Gastrocnemius medialis (tissue), 4 donors: ENCODE data around the gene MED25. TPM values are rescaled to one million over a fixed set of nuclear protein-coding genes. Genes with fewer than 3 reads are reported as not detected.

Experiments used
- ATAC-seq, 2 donors: fragments of 150-250 bp; one replicate each; pipeline ENCODE4 v1.9.1; 2016
- DNase-seq, 2 donors: peaks; one replicate each; pipeline ENCODE4 v3.0.0-alpha.2; 2019
- H3K27ac ChIP-seq, 4 donors: fragments of 200-600 bp; sonication (generic); 1 replicate in 1 of 4; 2 replicates in 3 of 4; pipeline ENCODE4 v1.5.1; 2016 to 2018; ENCODE audit warnings: mild to moderate bottlenecking in 2 of 4, moderate library complexity in 1 of 4
- H3K27me3 ChIP-seq, 3 donors: fragments of 200-600 bp; sonication (generic) in 2 of 3; 1 replicate in 1 of 3; 2 replicates in 2 of 3; pipeline versions ENCODE4 v1.5.1 to v1.6.0; 2016 to 2019; ENCODE audit warnings: mild to moderate bottlenecking in 1 of 3, moderate library complexity in 1 of 3
- H3K36me3 ChIP-seq, 2 donors: fragments of 200-600 bp; sonication (generic) in 1 of 2; one replicate each; pipeline ENCODE4 v1.5.1; 2017 to 2018
- H3K4me1 ChIP-seq, 2 donors: fragments of 200-600 bp; sonication (generic) in 1 of 2; one replicate each; pipeline ENCODE4 v1.5.1; 2016 to 2017; ENCODE audit warnings: mild to moderate bottlenecking in 2 of 2
- H3K4me3 ChIP-seq, 4 donors: fragments of 200-600 bp; sonication (generic) in 3 of 4; 1 replicate in 1 of 4; 2 replicates in 3 of 4; pipeline ENCODE4 v1.5.1; 2016 to 2019; ENCODE audit warnings: mild to moderate bottlenecking in 2 of 4
- H3K9me3 ChIP-seq, 3 donors: fragments of 200-600 bp; sonication (generic) in 2 of 3; 1 replicate in 1 of 3; 2 replicates in 2 of 3; pipeline ENCODE4 v1.5.1; 2016 to 2019
- CTCF ChIP-seq, 5 experiments: fragments of 450-650 bp in 3 of 5; fragments of 200-600 bp in 2 of 5; sonication (generic) in 2 of 5; IDR thresholded peaks in 4 of 5; conservative IDR thresholded peaks in 1 of 5; 1 replicate in 4 of 5; 2 replicates in 1 of 5; pipeline ENCODE4 v1.5.1; 2016 to 2019; ENCODE audit warnings: antibody characterized with exemption in 5 of 5, mild to moderate bottlenecking in 3 of 5, moderate library complexity in 3 of 5
- POLR2A ChIP-seq, 2 donors: fragments of 450-650 bp; IDR thresholded peaks; one replicate each; pipeline ENCODE4 v1.6.1; 2017; ENCODE audit warnings: antibody characterized with exemption in 2 of 2, mild to moderate bottlenecking in 2 of 2, moderate library complexity in 2 of 2
- in situ Hi-C, 4 donors: fragments of 200-750 bp; cut with MboI; loops; one replicate each; pipeline versions ENCODE4 v1.15.0 to v1.8.0; 2017; ENCODE audit warnings: low sequenced_read_pairs in 4 of 4
- intact Hi-C: fragments of 100-400 bp; cut with DNase I; formaldehyde crosslinking; loops from one replicate; pipeline ENCODE4 v1.15.1; 2023; ENCODE audit warnings: low total_unique reads
- total RNA-seq, 4 donors: library from RNA; depleted of rRNA; stranded (reverse); fragments of >200 nt; gene quantifications; one replicate each; pipeline versions ENCODE4 v1.1.0 to v1.2.3, GENCODE V29; 2016

MED25 gene
- total RNA-seq, 4 donors from 2014 or later: 46.6 to 105 (median 78.7) TPM

DNA sequence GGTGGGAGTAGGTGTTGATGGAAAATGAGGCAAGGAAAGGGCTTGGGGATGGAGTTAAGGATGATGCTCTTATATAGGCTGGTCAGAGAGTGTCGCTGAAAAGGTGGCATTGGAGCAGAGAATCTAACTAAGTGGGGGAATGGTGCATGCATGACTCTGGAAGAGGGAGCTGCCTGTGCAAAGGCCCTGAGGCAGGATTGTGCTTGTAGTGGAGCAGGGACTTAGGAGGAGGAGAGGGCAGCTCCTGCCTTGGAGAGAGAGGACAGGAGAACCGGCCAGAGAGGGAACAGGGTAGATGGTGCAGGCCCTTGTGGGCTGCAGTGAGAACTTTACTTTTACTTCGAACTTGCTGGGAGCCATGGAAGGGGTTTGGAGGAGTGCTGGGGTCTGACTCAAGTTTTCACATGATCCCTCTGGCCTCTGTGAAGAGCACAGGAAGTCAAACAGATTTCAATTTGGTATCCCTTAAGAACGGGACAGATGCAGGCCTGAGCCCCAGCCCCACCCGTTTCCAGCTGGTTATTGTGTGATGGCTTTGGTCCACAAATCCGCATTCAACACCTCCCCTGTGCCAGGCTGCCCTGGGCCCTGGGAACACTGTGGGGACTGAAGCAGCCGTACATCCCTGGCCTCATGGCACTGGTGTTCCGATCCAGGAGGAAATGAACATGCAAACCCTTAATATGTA is 44.3 kb upstream of the MED25 start:
- in situ Hi-C loops (no loop called here), intact Hi-C loops (no loop called here)
- Histone ChIP-seq H3K9me3 (no peaks in the 10 kb centered on the region), H3K27me3 (no peaks in the 10 kb centered on the region), H3K4me1 (peaks cover 0 to under 1% of the 10 kb centered on the region in 2 donors), H3K4me3 (no peak overlapping the region), H3K36me3 (no peaks in the 10 kb centered on the region), H3K27ac (no peak overlapping the region)
- TF ChIP-seq CTCF (IDR thresholded peaks at IDR 0.05 in 4 of 5, conservative IDR thresholded peaks at IDR 0.05 in 1 of 5): no peak
- no peak for TF ChIP-seq POLR2A (IDR thresholded peaks at IDR 0.05)
- no peak for DNase-seq
- ATAC-seq: no peak

- Histone ChIP-seq H3K27me3 (no peaks in the 10 kb centered on the region), H3K27ac (no peak overlapping the region), H3K9me3 (no peaks in the 10 kb centered on the region), H3K36me3 (no peaks in the 10 kb centered on the region), H3K4me1 (no peaks in the 10 kb centered on the region), H3K4me3 (no peak overlapping the region)
- DNase-seq (no peak), ATAC-seq (no peak)
- intact Hi-C loops (no loop called here), in situ Hi-C loops (no loop called here)
- TF ChIP-seq CTCF (IDR thresholded peaks at IDR 0.05 in 4 of 5, conservative IDR thresholded peaks at IDR 0.05 in 1 of 5): no peak
- TF ChIP-seq POLR2A (IDR thresholded peaks at IDR 0.05): no peak
These were observed 43.1 kb upstream of the MED25 start for GRCh38 chr19:49774969-49775368.

DNA sequence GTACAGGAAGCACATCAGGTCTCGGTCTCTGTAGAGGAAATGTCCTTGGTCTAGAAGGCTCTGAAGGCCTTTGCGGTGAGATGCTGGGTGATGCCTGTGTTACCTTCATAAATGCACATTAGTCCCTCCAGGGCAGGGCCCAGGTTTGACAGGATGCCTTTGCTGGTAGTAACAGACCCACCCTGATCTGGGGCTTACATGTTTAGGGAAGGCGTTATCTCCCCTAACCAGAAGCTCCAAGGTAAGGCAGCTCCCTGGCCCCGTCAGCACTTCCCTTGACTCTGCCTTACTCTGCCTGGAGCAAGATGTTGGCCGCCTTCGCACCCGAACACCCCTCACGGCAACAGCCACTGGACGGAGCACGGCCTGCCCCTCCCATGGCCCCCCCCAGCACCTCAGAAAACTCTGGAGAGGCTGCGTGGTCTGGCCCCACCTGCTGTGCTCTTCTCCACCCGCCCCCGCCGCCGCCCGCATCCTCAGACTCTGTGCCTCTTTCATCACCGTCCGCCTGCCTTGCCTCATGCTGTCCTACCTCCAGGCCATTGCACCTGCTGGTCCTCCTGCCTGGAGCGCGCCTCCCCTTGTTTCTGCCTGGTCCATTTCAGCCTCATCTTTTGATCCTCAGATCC is 42.2 kb upstream of the MED25 start:
- Histone ChIP-seq H3K27ac (no peak overlapping the region), H3K27me3 (no peaks in the 10 kb centered on the region), H3K4me3 (no peak overlapping the region), H3K4me1 (no peaks in the 10 kb centered on the region), H3K36me3 (no peaks in the 10 kb centered on the region), H3K9me3 (no peaks in the 10 kb centered on the region)
- TF ChIP-seq CTCF (IDR thresholded peaks at IDR 0.05 in 4 of 5, conservative IDR thresholded peaks at IDR 0.05 in 1 of 5) (no peak), POLR2A (IDR thresholded peaks at IDR 0.05) (no peak)
- in situ Hi-C loops (no loop called here), intact Hi-C loops (no loop called here)
- no peak for ATAC-seq
- DNase-seq: no peak

GRCh38 chr19:49776371-49776764 is 41.7 kb upstream of the MED25 start:
- no peak for TF ChIP-seq POLR2A (IDR thresholded peaks at IDR 0.05)
- no peak for TF ChIP-seq CTCF (IDR thresholded peaks at IDR 0.05 in 4 of 5, conservative IDR thresholded peaks at IDR 0.05 in 1 of 5)
- in situ Hi-C loops: no loop called here
- Histone ChIP-seq H3K36me3 (no peaks in the 10 kb centered on the region), H3K4me1 (no peaks in the 10 kb centered on the region), H3K27ac (no peak overlapping the region), H3K9me3 (no peaks in the 10 kb centered on the region), H3K4me3 (no peak overlapping the region), H3K27me3 (no peaks in the 10 kb centered on the region)
- DNase-seq: no peak
- no peak for ATAC-seq
- intact Hi-C loops: no loop called here
